Mammary epithelial cell (primary cell): ENCODE measurements around the gene CFAP299.

Experiments
- EZH2 ChIP-seq: IDR thresholded peaks from 2 replicates; pipeline ENCODE4 v1.6.1; 2012; ENCODE audit warnings: low read length, inconsistent platforms, borderline replicate concordance
- TF ChIP-seq, protein P1 (sequence below), 2 donors: IDR thresholded peaks in 1 of 2; conservative IDR thresholded peaks in 1 of 2; 2 replicates each; pipeline ENCODE4 v1.5.1; 2011 to 2012; ENCODE audit warnings: inconsistent platforms in 2 of 2, low read length in 2 of 2, mild to moderate bottlenecking in 2 of 2, control low read depth in 1 of 2, low read depth in 1 of 2; ENCODE audit not compliant: insufficient read depth in 1 of 2; ENCODE audit errors: extremely low read depth in 1 of 2

DNA sequence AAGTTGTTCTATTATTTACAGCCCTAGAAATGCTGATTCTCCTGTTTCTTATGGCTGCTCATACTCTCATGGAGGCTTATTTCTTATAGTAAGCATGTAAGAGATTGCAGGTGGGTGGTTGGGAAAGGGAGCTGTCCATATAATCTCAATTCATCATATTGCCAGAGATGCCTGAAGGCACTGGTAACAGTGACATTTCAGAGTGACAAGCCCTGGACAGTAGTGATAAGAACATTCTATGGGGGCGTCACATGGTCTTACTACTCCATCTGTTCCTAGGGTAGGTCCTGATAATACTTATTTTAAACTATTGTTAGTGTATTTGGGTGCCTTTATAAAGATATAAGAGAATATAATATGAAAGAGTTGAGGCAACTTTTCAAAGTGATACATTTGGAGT lies 171.5 kb downstream of the CFAP299 start:
- TF ChIP-seq, protein P1, sequence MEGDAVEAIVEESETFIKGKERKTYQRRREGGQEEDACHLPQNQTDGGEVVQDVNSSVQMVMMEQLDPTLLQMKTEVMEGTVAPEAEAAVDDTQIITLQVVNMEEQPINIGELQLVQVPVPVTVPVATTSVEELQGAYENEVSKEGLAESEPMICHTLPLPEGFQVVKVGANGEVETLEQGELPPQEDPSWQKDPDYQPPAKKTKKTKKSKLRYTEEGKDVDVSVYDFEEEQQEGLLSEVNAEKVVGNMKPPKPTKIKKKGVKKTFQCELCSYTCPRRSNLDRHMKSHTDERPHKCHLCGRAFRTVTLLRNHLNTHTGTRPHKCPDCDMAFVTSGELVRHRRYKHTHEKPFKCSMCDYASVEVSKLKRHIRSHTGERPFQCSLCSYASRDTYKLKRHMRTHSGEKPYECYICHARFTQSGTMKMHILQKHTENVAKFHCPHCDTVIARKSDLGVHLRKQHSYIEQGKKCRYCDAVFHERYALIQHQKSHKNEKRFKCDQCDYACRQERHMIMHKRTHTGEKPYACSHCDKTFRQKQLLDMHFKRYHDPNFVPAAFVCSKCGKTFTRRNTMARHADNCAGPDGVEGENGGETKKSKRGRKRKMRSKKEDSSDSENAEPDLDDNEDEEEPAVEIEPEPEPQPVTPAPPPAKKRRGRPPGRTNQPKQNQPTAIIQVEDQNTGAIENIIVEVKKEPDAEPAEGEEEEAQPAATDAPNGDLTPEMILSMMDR (conservative IDR thresholded peaks at IDR 0.05 in 1 of 2, IDR thresholded peaks at IDR 0.05 in 1 of 2; ENCODE audit: extremely low read depth in 1 of 2, insufficient read depth in 1 of 2, low read depth in 1 of 2, low read length in 2 of 2), result no peak
- TF ChIP-seq EZH2, result no peak
